GM19351 (cell line): ENCODE data around the gene DCTN4.

Experiments
- ATAC-seq: cut with Tn5 transposase; IDR thresholded peaks from one replicate; pipeline ENCODE4 v1.9.1; 2021; ENCODE audit warnings: mild to moderate bottlenecking, moderate library complexity; ENCODE audit not compliant: unreplicated experiment

The DCTN4 gene

DNA sequence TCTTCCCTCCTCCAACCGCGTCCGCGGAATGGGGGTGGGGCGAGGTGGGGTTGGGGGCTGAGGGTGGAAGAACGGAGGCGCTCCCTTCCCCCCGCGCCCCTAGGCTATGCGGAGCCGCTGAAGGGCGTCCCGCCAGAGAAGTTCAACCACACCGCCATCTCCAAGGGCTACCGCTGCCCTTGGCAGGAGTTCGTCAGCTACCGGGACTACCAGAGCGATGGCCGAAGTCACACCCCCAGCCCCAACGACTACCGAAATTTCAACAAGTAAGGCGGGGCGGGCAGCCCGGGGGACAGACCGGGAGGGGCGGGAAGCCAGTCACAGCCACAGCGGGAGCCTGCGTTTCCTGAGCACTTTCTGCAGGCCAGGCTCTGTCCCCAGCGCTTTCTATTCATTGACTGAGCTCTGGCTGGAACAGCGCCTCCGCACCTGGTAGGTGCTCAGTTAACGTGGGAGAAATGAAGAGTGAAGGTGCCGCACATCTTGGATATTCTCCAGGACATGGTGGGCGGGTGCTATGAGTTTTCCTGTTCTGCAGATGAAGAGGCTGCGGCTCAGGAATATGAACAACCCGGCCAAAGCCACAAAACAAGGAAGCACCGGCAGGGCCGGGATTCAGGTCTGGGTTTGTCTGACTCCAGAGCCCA is 86.5 kb downstream of the DCTN4 start:
- ATAC-seq: no peak

DNA sequence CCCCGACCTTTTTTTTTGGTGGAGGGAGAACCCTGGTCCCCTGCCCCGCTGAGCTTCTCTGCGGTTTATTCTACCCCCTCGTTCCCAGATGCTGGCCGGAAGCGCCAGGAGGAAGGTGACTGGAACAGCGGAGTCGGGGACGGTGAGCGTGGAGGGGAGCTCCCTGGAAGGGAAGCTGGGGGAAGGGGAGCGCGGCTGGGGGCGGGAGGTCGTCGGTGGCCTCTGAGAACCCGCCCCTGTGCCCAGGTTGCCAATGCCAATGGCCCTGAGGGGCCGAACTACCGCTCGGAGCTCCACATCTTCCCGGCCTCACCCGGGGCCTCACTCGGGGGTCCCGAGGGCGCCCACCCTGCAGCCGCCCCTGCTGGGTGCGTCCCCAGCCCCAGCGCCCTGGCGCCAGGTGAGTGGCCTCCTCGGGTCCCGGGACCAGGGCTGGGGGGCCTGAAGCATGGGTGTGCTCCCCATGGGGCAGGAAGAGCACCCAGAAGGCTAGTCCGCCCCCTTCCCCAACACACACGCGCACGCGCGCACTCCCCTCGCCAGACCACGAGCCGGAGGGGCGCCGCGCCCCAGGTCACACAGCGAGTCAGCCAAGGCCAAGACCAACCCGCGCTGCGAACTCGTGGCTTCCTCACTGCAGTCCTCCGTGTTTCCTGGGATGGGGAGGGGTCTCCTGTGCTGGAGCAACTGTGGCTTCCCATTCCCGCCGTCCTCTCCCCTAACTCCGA is 87.1 kb downstream of the DCTN4 start:
- ATAC-seq: no peak

DNA sequence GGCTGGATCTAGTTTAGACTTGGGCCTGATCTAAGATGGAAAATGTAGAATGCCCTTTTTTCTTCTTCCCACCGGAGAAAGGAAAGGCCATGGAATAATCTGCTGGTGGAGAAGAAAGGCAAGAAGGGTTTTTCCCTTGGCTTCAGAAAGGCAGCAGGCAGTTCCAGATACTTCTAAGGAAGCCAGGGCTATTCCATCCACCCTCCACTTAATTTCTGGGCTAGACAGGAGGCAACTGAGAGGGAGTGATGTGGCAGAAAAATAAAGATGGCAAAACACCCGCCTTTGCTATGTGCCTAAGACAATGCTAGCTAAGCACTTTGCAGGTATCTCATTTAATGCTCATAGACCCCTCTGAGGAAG is 87.9 kb downstream of the DCTN4 start:
- no peak for ATAC-seq

DNA sequence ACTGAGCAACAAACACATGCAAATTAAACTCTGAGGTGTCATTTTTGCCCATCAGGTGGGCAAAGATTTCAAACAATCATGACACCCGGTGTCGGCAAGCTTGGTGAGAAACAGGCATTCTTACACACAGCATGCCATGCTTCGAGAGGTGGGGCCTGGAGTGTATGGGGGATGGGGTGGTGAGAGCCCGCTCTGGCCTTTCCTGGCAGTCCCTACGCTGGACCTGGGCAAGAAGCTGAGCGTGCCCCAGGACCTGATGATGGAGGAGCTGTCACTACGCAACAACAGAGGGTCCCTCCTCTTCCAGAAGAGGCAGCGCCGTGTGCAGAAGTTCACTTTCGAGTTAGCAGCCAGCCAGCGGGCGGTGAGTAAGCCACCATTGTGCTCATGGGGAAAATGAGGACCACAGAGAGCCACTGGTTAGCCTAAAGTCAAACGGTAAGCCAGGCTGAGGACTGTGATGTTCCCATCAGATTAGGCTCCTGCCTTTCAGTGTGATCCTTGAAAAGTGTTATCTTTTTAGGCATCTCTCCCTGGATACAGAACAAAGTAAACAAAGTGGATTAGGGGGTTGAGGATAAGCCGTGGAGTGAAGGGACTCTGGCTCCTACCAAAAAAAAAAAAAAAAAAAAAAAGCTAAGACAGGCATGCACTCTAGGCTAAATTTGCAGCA is 88.4 kb downstream of the DCTN4 start:
- ATAC-seq: no peak

DNA sequence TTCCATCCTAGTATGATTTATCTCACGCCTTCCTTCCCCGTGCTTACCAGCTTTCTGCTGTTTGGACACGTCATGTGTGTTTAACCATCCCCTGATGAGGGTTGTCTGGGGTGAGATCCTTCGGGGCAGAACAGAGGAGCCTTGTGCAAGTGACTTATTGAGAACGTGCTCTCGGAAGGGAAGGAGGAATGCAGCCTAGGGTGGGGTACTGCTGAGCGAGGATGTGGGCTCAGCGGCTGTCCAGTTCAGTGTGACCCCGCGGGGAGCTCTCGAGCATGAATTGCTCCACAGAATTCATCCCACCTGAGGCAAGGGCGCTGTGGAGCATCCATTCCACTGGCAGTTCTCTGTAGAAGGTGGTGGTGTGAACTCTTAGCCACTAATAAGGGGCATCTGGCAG is 93.8 kb downstream of the DCTN4 start:
- no peak for ATAC-seq

DNA sequence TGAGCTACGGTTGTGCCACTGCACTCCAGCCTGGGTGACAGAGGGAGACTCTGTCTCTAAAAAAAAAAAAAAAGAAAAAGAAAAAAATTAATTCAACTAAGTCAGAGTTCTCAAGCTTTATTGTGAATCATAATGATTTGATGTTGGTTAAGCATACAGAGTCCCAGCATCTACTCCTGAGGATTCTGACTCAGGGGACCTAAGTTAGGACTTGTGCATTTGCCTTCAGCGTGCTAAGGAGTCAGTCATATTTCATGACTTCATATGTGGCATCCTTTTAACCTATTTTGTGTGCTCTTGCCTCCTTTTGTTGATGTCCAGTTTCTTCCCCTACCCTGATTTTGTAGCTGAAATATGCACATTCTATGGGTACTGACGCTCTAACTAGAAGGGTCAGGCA is 94.9 kb downstream of the DCTN4 start:
- no peak for ATAC-seq

DNA sequence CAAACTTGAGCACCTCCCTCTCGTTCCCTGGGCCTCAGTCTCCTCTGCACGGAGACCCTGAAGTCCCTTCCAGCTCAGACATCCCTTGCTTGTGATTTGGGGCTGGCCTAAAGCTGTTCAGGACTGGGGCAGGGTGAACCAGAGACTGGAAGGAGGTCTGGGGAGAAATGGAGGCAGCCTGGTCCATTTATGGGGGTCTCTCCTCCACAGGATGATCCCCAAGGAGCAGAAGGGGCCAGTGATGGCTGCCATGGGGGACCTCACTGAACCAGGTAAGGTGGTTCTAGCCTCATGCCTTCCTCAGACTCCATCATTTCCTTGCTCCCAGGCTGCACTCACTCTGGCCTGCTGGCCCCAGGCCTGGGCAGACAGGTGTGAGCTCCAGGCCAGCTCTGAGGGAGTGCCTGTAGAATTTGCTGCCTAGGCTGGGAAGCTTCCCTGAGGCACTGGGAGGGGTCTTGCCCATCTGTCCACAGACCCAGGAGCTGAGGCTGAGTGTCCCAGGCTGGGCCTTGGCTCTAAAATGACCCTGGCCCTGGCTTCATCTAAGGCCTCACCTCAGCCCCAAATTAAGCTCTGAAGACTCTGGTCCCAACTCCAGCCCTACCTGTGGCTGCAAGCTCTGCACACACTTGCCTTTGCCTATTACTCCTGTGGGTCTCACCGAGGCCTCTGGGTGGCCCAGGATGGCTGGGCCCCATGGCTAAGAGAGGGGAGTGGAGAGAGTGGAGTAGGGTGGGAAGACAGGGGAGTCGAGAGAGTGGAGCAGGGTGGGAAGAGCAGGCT is 95.9 kb downstream of the DCTN4 start:
- no peak for ATAC-seq

DNA sequence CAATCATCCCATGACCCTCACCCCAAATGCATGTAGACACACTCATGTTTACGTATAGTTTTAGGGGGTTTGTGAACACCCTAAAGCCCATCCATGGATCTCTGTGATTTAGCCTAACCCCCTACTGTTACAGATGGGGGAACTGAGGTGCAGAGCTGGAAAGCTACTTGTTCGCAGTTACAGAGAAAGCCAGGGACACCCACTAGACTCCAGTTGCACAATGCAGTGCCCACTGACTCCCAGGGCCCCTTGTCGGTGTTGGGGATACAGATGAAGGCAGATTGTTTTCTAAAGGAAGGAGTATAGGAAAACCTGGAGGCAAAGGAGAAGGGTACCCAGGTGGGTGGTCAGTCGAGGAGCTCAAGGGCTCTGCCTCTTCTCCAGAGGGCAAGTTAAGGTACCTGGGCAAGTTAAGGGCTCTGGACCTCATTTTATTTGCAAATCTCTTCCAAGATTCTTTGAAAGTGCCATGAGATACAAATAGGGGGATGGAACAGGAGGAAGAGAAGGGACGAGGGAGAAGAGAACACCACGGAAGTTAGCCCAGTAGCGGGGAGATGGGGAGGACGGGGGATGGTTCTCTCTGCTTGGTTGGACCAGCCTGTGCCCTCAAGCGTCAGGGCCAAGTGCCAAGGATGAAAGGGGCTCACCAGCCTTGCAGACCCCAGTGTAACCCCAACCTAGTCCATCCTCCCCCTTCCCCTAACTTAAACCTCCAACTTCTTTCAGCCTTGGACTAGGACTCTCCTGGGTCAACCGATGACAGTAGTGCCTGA is 96.8 kb downstream of the DCTN4 start:
- no peak for ATAC-seq

DNA sequence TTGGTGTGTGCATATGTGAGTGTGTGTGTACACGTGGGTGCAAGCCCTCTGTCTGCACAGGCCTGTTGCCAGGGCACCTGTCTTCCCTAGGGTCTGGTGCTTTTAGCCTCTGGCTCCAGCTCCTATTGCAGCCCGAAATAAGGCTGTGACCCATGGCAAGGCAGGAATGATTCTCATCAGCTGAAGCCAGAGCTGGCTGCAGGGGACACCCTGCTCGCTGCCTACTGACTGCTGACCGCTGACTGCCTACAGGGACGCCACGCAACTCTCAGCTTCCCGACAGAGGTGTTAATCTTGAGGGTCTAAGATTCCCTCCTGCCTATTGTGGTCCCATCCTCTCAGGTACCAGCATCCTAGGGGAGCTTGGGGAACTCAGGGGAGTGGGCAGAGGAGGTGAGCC is 97.7 kb downstream of the DCTN4 start, which contains the start of gene MYOZ3:
TSS of gene MYOZ3 (plus strand) at position 166 of the 400 bp plus-strand sequence. CDS start 1,691 bp downstream, outside the sequence.
- no peak for ATAC-seq

DNA sequence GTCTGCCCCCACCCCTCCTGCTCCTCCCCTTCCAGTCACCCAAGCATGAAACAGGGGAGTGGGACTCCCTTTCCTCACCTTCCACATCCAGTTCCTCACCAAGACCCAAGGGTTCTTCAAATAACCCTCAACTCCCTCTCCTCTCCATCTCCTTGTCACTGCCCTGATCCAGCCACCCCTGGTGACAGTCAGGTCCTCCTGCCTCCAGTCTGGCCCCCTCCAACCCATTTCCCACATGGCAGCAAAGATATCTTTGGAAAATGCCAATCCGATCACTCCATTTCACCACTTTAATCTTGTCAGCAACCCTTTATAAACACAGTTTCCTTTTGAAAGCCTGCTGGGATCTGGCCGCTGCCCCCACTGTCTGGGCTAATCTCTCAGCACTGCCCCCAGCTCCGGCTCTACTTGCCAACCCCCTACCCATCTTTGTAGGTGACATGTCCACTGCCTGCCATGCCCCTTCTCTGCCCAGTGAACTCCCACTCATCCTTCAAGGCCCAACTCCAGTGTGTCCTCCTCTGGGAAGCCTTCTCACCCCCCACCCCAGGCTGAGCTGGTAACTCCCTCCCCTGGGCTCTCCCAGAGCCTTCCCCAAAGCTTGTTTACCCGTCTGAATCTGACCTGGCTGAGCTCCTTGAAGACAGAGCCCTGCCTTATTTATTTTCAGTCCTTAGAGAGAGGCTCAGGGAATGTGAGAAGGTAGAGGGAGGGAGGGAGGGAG is 98.5 kb downstream of the DCTN4 start:
- ATAC-seq: no peak

DNA sequence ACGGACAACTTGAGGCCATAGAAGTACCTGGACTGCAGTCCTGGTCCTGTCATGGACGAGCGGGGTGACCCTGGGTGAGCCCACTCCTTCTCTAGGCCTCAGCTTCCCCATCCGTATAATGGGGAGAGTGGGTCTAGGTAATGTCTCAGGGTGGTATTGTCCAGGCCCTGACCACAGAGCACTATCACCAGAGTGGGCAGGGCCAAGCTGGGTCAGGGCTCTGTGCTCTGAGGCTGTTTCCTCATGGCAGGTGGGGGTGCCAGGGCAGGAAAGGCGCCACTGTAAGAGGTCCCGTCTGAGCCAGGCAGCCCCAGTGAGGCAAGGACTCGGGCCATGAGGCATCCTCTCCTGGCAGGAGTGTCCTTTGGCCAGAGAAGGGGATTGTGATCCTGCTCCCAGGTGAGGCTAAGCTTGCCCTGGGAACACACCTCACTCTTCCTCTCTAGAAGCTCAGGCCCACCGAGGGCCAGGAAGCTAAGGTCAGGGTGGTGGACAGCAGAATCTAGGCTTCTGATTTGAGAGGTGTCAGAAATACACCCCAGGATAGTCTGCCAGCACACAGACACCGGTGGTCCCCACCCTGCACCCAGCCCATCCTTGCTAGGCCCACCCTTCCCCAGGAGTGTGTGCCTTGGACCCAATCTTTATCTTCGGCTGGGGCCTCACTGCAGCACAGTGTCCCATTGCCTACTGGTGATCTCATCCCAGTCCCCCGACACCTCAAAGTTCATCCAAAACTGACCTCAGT is 99.3 kb downstream of the DCTN4 start:
- no peak for ATAC-seq

DNA sequence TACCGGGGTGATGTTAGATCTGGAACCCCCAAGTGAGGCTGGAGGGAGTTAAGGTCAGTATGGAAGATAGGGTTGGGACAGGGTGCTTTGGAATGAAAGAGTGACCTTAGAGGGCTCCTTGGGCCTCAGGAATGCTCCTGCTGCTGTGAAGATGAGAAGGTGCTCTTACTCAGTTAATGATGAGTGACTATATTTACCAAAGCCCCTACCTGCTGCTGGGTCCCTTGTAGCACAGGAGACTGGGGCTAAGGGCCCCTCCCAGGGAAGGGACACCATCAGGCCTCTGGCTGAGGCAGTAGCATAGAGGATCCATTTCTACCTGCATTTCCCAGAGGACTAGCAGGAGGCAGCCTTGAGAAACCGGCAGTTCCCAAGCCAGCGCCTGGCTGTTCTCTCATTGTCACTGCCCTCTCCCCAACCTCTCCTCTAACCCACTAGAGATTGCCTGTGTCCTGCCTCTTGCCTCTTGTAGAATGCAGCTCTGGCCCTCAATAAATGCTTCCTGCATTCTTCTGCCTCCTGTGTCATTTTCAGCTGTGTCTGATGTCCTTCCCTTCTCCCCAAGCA is 100.0 kb downstream of the DCTN4 start:
- no peak for ATAC-seq
